Subcutaneous adipose tissue (tissue), 4 donors: ENCODE measurements around the gene SUSD1. TPM values are rescaled to one million over a fixed set of nuclear protein-coding genes. Genes with fewer than 3 reads are reported as not detected.

Experiments used
- CTCF ChIP-seq: fragments of 450-650 bp; IDR thresholded peaks from one replicate; pipeline ENCODE4 v1.5.1; 2016; ENCODE audit warnings: low read depth, mild to moderate bottlenecking, control low read depth, antibody characterized with exemption, moderate library complexity
- small RNA-seq: library from RNA; depleted of rRNA; stranded (forward); fragments of <200 nt; gene quantifications from one replicate; pipeline ENCODE3, GENCODE V24; 2016
- total RNA-seq, 4 donors: library from RNA; depleted of rRNA; stranded (reverse); fragments of >200 nt; gene quantifications; one replicate each; pipeline ENCODE4 v1.1.0, GENCODE V29; 2016

SUSD1 gene
- total RNA-seq, 4 donors from 2014 or later = 8.4 to 24.6 (median 16.3) TPM

GRCh38 chr9:111994831-111995458 is 180.2 kb downstream of the SUSD1 start:
- no peak for TF ChIP-seq CTCF

GRCh38 chr9:111993319-111993718 is 181.8 kb downstream of the SUSD1 start:
- no peak for TF ChIP-seq CTCF

- TF ChIP-seq CTCF = no peak
Measured at GRCh38 chr9:111992523-111992922, 182.6 kb downstream of the SUSD1 start.

GRCh38 chr9:111991179-111991578 is 183.9 kb downstream of the SUSD1 start:
- TF ChIP-seq CTCF = no peak

Small RNA genes within 50 kb of the gene (small RNA-seq; reads per million reads assigned to genes)
- gene RF00019 (0.49 reads per million), gene RNU6-710P (not detected), gene RNU6-855P (not detected)

Other genes starting within 250 kb of the SUSD1 start
- gene PTBP3, start 158.3 kb upstream of the SUSD1 start, total RNA-seq = 10 to 100 TPM; 27.3 to 51.8 (median 37.9) TPM
- gene HSDL2, start 204.8 kb upstream of the SUSD1 start, total RNA-seq = 100 to 1,000 TPM in 2 of 4 donors, 10 to 100 TPM in 2; 72.9 to 112 (median 101) TPM